HG02610 (cell line): Measurements from ENCODE around the gene CD226.
"Not testable (repeated sequence)": the region's sequence is repeated elsewhere in the genome, so short reads cannot be mapped to it uniquely, and the experiment has no call there.

Source experiments
- ATAC-seq: cut with Tn5 transposase; IDR thresholded peaks from one replicate; pipeline ENCODE4 v1.9.1; 2021; ENCODE audit warnings: mild to moderate bottlenecking, moderate library complexity; ENCODE audit not compliant: unreplicated experiment

CD226 gene

GRCh38 chr18:69876490-69876889, 71.2 kb downstream of the CD226 start:
- ATAC-seq = no peak

- no peak for ATAC-seq
These were observed 73.6 kb downstream of the CD226 start for GRCh38 chr18:69874058-69874457.

- no peak for ATAC-seq
These were observed 75.0 kb downstream of the CD226 start for GRCh38 chr18:69872661-69873060.

GRCh38 chr18:69871363-69871762, 76.3 kb downstream of the CD226 start:
- ATAC-seq = no peak

- ATAC-seq = no peak
These were observed 76.9 kb downstream of the CD226 start for GRCh38 chr18:69870736-69871135.

GRCh38 chr18:69866212-69866611, 81.5 kb downstream of the CD226 start:
- no peak for ATAC-seq

GRCh38 chr18:69865776-69866175, 81.9 kb downstream of the CD226 start:
- no peak for ATAC-seq

- peak; percentile 89 for ATAC-seq
These were observed 82.9 kb downstream of the CD226 start for GRCh38 chr18:69864802-69865201.

GRCh38 chr18:69858897-69859296, 88.8 kb downstream of the CD226 start:
- no peak for ATAC-seq

- ATAC-seq = no peak
These were observed 93.2 kb downstream of the CD226 start for GRCh38 chr18:69854455-69854854.

- no peak for ATAC-seq
These were observed 94.6 kb downstream of the CD226 start for GRCh38 chr18:69853051-69853450.

- ATAC-seq = no peak
These were observed 101.8 kb downstream of the CD226 start for GRCh38 chr18:69845593-69846506.

GRCh38 chr18:69844656-69845055, 103.0 kb downstream of the CD226 start:
- ATAC-seq = no peak

- ATAC-seq = no peak
These were observed 104.7 kb downstream of the CD226 start for GRCh38 chr18:69843015-69843414.

- no peak for ATAC-seq
These were observed 106.6 kb downstream of the CD226 start for GRCh38 chr18:69841117-69841516.

GRCh38 chr18:69840445-69840844, 107.2 kb downstream of the CD226 start:
- ATAC-seq = no peak

GRCh38 chr18:69840001-69840400, 107.7 kb downstream of the CD226 start:
- no peak for ATAC-seq

- ATAC-seq = no peak
These were observed 108.2 kb downstream of the CD226 start for GRCh38 chr18:69839497-69839896.

- ATAC-seq = no peak
These were observed 108.9 kb downstream of the CD226 start for GRCh38 chr18:69838620-69839411.

GRCh38 chr18:69838003-69838402, 109.7 kb downstream of the CD226 start:
- ATAC-seq = no peak

- not testable (repeated sequence) for ATAC-seq
These were observed 112.7 kb downstream of the CD226 start for GRCh38 chr18:69834980-69835379.

- ATAC-seq = no peak
These were observed 117.5 kb downstream of the CD226 start for GRCh38 chr18:69830189-69830588.
